Measurements from ENCODE around the gene ACOT11. TPM values are rescaled to one million over a fixed set of nuclear protein-coding genes. Genes with fewer than 3 reads are reported as not detected.
"Not testable (repeated sequence)": the region's sequence is repeated elsewhere in the genome, so short reads cannot be mapped to it uniquely, and the experiment has no call there.

Gene ACOT11
- total and polyA plus RNA-seq, 4 donors, result 2.8 to 13.5 (median 7.9) TPM

GRCh38 chr1:54518489-54518888 is 29.5 kb upstream of the ACOT11 start:
- 82 to 91% methylated on average over 2 of the region's 2 CpGs for WGBS, 2 donors
- no peaks in the 10 kb centered on the region for H3K4me1 ChIP-seq (ENCODE audit: control insufficient read depth in 5 of 5, insufficient read depth in 5 of 5, low read length in 5 of 5)
- no peak overlapping the region for H3K27ac ChIP-seq (ENCODE audit: low read depth in 1 of 2, low read length in 1 of 2)
- H3K4me3 ChIP-seq, result no peak overlapping the region
- H3K27me3 ChIP-seq (ENCODE audit: control insufficient read depth in 3 of 3, insufficient read depth in 3 of 3, low read length in 2 of 3), result peaks cover 0 to 2% (median 0%) of the 10 kb centered on the region in 3 donors
- peaks cover 0 to 2% (median 0%) of the 10 kb centered on the region in 4 donors for H3K9me3 ChIP-seq (ENCODE audit: control insufficient read depth in 4 of 4, insufficient read depth in 3 of 4, low read length in 3 of 4)
- ATAC-seq (ENCODE audit: insufficient read depth, low FRiP score) (no peak), DNase-seq (no peak)
- TF ChIP-seq CTCF (IDR thresholded peaks at IDR 0.05; ENCODE audit: control extremely low read depth, extremely low read depth), result no peak
- H3K9ac ChIP-seq (ENCODE audit: insufficient read depth in 1 of 2, low read length in 2 of 2), result no peak overlapping the region
- no peaks in the 10 kb centered on the region for H3K36me3 ChIP-seq (ENCODE audit: control insufficient read depth in 4 of 4, insufficient read depth in 4 of 4, low read length in 4 of 4)

GRCh38 chr1:54519709-54520108 is 28.3 kb upstream of the ACOT11 start:
- peaks cover 0 to 2% (median 0%) of the 10 kb centered on the region in 3 donors for H3K27me3 ChIP-seq (ENCODE audit: control insufficient read depth in 3 of 3, insufficient read depth in 3 of 3, low read length in 2 of 3)
- peaks cover 0 to 2% (median 0%) of the 10 kb centered on the region in 4 donors for H3K9me3 ChIP-seq (ENCODE audit: control insufficient read depth in 4 of 4, insufficient read depth in 3 of 4, low read length in 3 of 4)
- TF ChIP-seq CTCF (IDR thresholded peaks at IDR 0.05; ENCODE audit: control extremely low read depth, extremely low read depth), result no peak
- no peaks in the 10 kb centered on the region for H3K36me3 ChIP-seq (ENCODE audit: control insufficient read depth in 4 of 4, insufficient read depth in 4 of 4, low read length in 4 of 4)
- H3K9ac ChIP-seq (ENCODE audit: insufficient read depth in 1 of 2, low read length in 2 of 2), result no peak overlapping the region
- no peak overlapping the region for H3K4me3 ChIP-seq
- 60 to 63% methylated on average over 5 of the region's 5 CpGs for WGBS, 2 donors
- ATAC-seq (ENCODE audit: insufficient read depth, low FRiP score) (no peak), DNase-seq (no peak)
- no peak overlapping the region for H3K27ac ChIP-seq (ENCODE audit: low read depth in 1 of 2, low read length in 1 of 2)
- no peaks in the 10 kb centered on the region for H3K4me1 ChIP-seq (ENCODE audit: control insufficient read depth in 5 of 5, insufficient read depth in 5 of 5, low read length in 5 of 5)

- 87 to 92% methylated on average over 9 of the region's 9 CpGs for WGBS, 2 donors
- no peak for ATAC-seq (ENCODE audit: insufficient read depth, low FRiP score)
- TF ChIP-seq CTCF (IDR thresholded peaks at IDR 0.05; ENCODE audit: control extremely low read depth, extremely low read depth), result no peak
- Histone ChIP-seq H3K9me3 (ENCODE audit: control insufficient read depth in 4 of 4, insufficient read depth in 3 of 4, low read length in 3 of 4) (peaks cover 0 to 2% (median 0%) of the 10 kb centered on the region in 4 donors), H3K27ac (ENCODE audit: low read depth in 1 of 2, low read length in 1 of 2) (no peak overlapping the region), H3K36me3 (ENCODE audit: control insufficient read depth in 4 of 4, insufficient read depth in 4 of 4, low read length in 4 of 4) (no peaks in the 10 kb centered on the region), H3K9ac (ENCODE audit: insufficient read depth in 1 of 2, low read length in 2 of 2) (no peak overlapping the region), H3K4me3 (no peak overlapping the region), H3K27me3 (ENCODE audit: control insufficient read depth in 3 of 3, insufficient read depth in 3 of 3, low read length in 2 of 3) (peaks cover 0 to 2% (median 0%) of the 10 kb centered on the region in 3 donors), H3K4me1 (ENCODE audit: control insufficient read depth in 5 of 5, insufficient read depth in 5 of 5, low read length in 5 of 5) (no peaks in the 10 kb centered on the region)
- no peak for DNase-seq
Measured at GRCh38 chr1:54520631-54521321, 27.3 kb upstream of the ACOT11 start.

GRCh38 chr1:54526565-54526964 is 21.5 kb upstream of the ACOT11 start:
- not testable (repeated sequence) for DNase-seq

More at GRCh38 chr1:54526565-54526964, 21.5 kb upstream of the ACOT11 start:
- not testable (repeated sequence) for H3K36me3 ChIP-seq (ENCODE audit: control insufficient read depth in 4 of 4, insufficient read depth in 4 of 4, low read length in 4 of 4); H3K4me3 ChIP-seq; H3K9ac ChIP-seq (ENCODE audit: insufficient read depth in 1 of 2, low read length in 2 of 2); H3K27me3 ChIP-seq (ENCODE audit: control insufficient read depth in 3 of 3, insufficient read depth in 3 of 3, low read length in 2 of 3); H3K4me1 ChIP-seq (ENCODE audit: control insufficient read depth in 5 of 5, insufficient read depth in 5 of 5, low read length in 5 of 5); ATAC-seq (ENCODE audit: insufficient read depth, low FRiP score); H3K9me3 ChIP-seq (ENCODE audit: control insufficient read depth in 4 of 4, insufficient read depth in 3 of 4, low read length in 3 of 4); H3K27ac ChIP-seq (ENCODE audit: low read depth in 1 of 2, low read length in 1 of 2)
- 72 to 87% methylated on average over 3 of the region's 3 CpGs for WGBS, 2 donors
